T-helper 2 cell (primary cell): ENCODE measurements around the gene FAM9A.
A peak's percentile ranks its signal among the peaks of the same experiment; 100 is the strongest.
"Not testable (repeated sequence)": the region's sequence is repeated elsewhere in the genome, so short reads cannot be mapped to it uniquely, and the experiment has no call there.

Source experiments
- DNase-seq, 5 experiments: peaks; one replicate each; pipeline versions ENCODE4 v3.0.0 to v3.0.0-alpha.2; 2012 to 2022

FAM9A gene

DNA sequence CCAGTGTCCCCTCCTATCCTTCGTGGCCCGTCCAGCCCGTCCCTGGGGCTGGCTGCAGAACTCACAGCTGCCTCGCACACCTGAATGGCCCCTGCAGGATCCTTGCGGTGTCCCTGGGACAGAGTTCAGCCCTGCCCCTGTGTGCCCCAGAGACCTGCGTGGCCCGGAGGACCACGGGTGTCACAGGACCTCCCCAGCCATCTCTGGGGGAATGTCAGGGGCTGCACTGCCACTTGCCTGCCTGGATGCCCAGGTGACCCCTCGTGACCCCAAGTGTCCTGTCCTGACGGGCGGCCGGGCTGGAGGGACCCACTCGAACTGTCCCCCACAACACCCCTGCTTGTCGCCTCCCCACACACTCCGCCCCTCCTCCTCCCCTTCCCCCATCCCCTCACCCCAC is 832 bp downstream of the FAM9A start:
- DNase-seq = not testable (repeated sequence)

DNA sequence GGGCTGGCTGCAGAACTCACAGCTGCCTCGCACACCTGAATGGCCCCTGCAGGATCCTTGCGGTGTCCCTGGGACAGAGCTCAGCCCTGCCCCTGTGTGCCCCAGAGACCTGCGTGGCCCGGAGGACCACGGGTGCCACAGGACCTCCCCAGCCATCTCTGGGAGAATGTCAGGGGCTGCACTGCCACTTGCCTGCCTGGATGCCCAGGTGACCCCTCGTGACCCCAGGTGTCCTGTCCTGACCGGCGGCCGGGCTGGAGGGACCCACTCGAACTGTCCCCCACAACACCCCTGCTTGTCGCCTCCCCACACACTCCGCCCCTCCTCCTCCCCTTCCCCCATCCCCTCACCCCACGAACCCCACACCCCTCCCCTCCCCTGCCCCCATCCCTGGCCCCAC is 1.9 kb downstream of the FAM9A start:
- not testable (repeated sequence) for DNase-seq

DNA sequence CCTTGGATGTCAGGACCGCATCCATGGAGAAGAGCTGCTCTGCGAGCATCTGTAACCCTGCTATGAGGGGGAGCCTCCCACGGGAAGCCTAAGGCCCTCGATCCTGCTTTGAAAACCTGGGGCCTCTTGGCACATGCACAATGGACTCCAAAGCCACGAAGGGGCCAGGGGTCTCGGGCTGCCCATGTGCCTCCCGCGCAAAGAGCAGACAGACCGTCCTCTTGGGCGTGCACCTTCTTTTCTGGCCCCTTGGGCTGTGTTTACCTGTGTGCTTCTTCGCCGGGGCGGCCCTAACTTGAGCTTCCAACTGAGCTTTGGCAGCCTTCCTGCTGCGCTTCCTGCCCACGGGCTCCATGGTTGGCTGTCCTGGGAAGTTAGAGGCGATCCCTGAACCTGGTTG is 2.5 kb downstream of the FAM9A start:
- DNase-seq = not testable (repeated sequence)

DNA sequence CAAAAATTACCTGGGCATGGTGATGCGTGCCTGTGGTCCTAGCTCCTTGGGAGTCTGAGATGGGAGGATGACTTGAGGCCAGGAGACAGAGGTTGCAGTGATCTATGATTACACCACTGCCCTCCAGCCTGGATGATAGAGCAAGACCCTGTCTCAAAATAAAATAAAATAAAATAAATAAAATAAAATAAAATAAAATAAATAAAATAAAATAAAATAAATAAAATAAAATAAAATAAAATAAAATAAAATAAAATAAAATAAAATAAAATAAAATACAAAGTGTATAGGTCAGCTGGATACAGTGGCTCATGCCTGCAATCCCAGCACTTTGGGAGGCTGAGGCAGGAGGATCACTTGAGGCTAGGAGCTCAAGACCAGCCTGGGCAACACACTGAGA is 14.1 kb downstream of the FAM9A start:
- not testable (repeated sequence) for DNase-seq

- no peak for DNase-seq
These were observed 17.0 kb downstream of the FAM9A start for GRCh38 chrX:8784162-8784561.

DNA sequence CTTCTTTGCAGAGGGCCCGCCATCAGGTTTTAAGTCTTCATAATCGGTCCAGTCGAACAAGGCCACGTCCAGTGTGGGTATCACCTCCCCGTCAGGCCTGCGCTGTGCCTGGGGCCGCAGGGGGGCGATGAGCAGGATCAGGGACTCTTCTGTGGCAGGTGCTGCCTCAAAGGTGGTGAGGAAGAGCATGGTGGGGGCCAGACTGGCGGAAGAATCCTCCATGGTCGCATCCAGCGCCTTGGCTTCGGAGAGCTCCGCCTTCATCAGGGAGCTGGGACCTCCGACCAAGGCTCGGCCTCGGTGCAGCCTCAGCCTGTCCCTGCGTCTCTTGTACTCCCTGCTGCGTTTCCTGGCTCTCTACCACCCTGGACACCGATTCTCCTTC is 17.5 kb downstream of the FAM9A start:
- no peak for DNase-seq

GRCh38 chrX:8783097-8783713 is 18.0 kb downstream of the FAM9A start:
- peak in 2 of 5 experiments; percentile 4 to 30 for DNase-seq

DNA sequence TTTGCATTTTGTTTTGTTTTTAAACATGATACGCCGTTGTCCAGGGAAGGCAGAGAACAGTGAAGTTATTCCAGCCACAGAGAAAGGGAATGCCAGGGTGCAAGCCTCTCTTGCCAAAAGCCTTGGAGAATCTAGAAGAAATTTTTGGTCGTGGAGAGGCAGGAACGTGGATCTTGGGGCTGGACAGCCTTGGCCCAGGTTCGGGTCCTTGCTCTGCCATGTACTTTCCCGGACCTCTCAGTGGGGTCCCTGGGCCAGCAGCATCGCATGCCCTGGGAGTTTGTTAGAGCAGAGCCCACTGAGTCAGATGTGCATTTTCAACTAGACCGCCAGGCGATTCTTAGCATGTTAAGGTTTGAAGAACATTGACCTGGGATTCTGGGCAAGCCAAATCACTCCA is 18.6 kb downstream of the FAM9A start:
- DNase-seq = no peak

DNA sequence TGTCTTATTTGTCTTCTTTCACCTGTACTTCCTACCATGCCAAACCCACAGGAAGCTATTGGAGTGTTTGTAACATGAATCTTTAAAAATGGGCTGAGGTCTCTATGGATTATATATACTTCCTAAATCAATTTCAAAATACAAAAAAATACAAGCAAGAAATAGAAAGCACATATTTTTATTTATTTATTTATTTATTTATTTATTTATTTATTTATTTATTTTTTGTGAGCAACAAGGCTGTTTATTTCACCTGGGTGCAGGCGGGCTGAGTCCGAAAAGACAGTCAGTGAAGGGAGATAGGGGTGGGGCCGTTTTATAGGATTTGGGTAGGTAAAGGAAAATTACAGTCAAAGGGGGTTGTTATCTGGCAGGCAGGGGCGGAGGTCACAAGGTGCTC is 19.3 kb downstream of the FAM9A start:
- DNase-seq = not testable (repeated sequence)

DNA sequence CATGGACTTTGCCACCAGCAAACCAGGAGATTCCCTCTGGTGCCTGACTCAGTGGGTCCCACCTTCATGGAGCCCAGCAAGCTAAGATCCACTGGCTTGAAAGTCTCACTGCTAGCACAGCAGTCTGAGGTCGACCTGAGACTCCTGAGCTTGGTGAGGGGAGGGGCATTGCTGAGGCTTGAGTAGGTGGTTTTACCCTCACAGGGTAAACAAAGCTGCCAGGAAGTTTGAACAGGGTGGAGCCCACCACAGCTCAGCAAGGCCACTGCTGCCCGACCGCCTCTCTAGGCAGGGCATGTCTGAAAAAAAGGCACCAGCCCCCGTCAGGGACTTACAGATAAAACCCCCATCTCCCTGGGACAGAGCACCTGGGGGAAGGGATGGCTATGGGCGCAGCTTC is 28.1 kb downstream of the FAM9A start:
- DNase-seq = peak in 1 of 5 experiments; percentile 30

- DNase-seq = no peak
These were observed 41.2 kb downstream of the FAM9A start for GRCh38 chrX:8760021-8760420.

DNA sequence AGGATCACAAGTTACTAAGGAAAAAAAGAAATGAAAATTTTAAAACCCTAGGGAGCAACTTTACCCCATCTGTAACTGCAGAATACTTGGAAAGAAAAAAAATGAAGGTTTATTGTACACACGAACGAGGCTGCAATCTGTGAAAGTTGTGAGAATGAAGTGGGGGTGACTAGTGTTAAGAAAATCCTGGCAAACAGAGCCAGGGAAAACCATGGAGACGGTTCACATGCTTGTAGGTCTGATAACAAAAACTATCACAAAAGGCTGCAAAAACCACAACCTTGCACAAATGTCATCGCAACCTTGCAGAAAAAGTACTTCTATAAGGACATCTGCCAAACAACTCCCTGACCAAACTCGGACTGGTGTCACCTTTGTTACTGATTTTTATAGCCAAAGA is 42.5 kb downstream of the FAM9A start:
- not testable (repeated sequence) for DNase-seq

DNA sequence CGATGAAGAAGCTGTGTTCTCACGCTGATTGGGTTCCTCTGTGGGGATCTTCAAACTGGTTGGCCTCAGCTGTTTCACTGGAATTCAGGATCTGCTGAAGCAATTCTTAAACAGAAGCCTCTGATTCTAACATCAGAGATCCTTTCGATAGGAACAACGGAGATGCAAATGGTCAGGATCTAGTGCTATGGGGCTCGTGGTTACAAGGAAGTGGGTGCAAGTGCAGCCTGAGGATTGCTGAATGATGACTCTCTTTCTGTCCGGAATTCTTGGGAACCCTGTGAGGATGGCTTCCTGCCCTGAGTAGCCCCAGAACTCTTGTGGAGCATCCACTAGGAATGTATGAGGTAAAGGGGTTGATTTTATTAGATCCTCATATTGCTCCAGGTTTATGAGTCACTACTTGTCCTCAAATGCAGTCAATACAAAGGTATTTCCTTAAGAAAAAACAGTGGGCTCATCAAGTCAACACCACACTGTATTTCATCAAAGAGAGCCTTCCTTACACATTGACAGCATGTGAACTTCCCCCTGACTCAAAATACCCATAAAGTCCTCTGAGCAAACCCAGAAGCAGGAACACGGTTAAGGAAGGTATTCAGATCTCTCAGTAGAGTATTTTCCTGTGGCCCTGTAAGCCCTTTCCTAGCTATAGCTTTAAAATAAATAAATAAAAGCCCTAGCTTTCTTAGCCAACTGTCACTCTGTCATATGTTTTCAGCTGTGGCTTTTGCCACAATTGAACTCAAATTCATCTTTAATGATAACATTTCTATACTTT is 43.4 kb downstream of the FAM9A start:
- not testable (repeated sequence) for DNase-seq

DNA sequence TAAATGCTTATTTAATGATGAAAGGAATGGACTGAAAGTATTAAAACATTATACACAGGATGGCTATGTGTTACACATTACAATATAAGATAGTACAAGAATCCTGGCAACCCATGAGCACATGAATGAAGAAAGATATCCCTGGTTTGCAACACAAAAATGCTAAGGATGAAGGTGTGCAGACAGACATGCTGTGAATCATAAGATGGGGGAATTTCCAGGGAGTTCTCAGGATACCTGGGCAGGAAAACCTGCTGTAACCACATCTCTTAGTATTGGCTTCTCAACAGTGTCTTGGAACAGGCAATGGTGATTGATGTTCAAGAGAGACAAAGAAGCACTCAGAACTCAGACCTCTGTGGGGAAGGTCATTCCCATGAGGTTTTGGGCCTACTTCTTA is 45.4 kb downstream of the FAM9A start:
- no peak for DNase-seq

DNA sequence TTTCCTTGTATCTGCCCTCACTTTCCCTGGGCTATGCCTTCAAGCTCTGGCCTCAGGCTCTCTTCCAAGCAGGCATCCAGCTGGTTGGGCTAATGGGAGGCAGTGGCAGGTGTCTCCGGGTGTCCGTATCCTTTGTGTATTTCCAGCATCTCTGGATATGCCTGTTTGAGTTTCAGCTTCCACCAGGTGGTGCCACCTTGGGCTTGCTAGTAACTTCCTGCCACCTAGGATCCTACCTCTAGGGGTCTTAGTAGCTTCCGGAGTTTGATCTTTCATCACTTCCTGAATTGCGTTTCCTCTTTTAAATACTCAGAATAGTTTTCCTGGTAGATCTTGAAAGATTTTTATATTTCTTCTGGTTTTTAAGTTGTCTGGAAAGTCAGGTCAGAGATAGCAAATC is 46.1 kb downstream of the FAM9A start:
- no peak for DNase-seq

- DNase-seq = no peak
These were observed 51.5 kb downstream of the FAM9A start for GRCh38 chrX:8749697-8750096.

DNA sequence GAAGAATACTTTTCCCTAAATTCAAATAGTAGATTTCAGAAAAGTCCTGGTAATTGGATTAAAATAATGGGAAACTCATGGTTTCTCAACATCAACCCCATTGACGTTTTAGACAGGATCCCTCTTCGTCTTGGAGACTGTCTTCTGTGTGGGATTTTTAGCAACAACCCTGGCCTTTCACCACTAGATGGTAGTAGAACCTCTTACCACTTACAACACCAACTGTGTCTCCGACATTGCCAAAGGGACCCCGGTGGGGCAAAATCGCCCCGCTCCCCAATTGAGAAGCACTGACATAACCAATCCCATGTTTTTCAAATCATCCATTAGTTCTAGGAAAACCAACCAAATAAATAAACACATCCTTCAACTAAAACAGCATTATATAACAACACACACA is 52.3 kb downstream of the FAM9A start:
- peak in 1 of 5 experiments; percentile 18 for DNase-seq

GRCh38 chrX:8743126-8743732 is 58.0 kb downstream of the FAM9A start:
- DNase-seq = peak; percentile 17 to 34 (median 23)

DNA sequence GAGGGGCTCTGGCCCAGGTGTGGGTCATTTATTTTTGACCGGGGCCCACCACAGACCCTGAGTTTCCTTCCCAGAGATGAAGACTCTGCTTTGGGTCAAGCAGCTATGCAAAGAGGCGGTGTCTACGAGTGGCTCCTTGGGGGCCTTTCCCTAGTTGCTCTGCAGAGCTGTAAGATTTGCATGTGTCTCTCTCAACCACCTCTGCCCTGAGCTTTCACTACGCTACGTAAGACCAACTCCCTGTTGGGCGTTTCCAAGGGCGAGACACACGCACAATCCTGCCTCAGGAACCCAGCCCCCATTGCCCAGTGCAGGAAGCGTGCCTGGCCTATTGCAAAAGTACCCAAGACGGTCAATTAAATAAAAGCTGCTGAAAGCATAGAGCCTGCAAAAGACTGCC is 59.2 kb downstream of the FAM9A start:
- DNase-seq = no peak
